K562 (cell line): ENCODE data around the gene NCOA3. TPM values are rescaled to one million over a fixed set of nuclear protein-coding genes. Genes with fewer than 3 reads are reported as not detected.

Source experiments
- BRCA1 ChIP-seq, 2 experiments: fragments of 450-650 bp in 1 of 2; sonication (generic) in 1 of 2; formaldehyde crosslinking in 1 of 2; IDR thresholded peaks; 2 replicates each; pipeline versions ENCODE4 v1.5.0 to v1.6.1; 2017 to 2020; ENCODE audit warnings: mild to moderate bottlenecking in 1 of 2, missing genetic modification reagents in 1 of 2
- CBFA2T3 ChIP-seq: fragments of 450-650 bp; IDR thresholded peaks from 2 replicates; pipeline ENCODE4 v1.6.1; 2017
- CEBPZ ChIP-seq: fragments of 150-350 bp; IDR thresholded peaks from 2 replicates; pipeline ENCODE4 v1.6.1; 2014; ENCODE audit warnings: low read depth, mild to moderate bottlenecking, low read length, borderline replicate concordance
- EP300 ChIP-seq: IDR thresholded peaks from 2 replicates; pipeline ENCODE4 v1.6.1; 2012; ENCODE audit warnings: low read length, improper control_type of control experiment
- ESRRB ChIP-seq: fragments of 250-450 bp; sonication (Bioruptor Pico); IDR thresholded peaks from 2 replicates; pipeline ENCODE4 v1.5.0; 2020; ENCODE audit warnings: mild to moderate bottlenecking, moderate library complexity, borderline replicate concordance
- ETS1 ChIP-seq: conservative IDR thresholded peaks from 2 replicates; pipeline ENCODE4 v1.6.1; 2011; ENCODE audit warnings: low read depth, mild to moderate bottlenecking, low read length; ENCODE audit not compliant: control insufficient read depth
- FOSL1 ChIP-seq: fragments of 200-800 bp; sonication (Bioruptor generic); conservative IDR thresholded peaks from 2 replicates; pipeline ENCODE4 v1.6.1; 2016; ENCODE audit warnings: missing genetic modification characterization, missing compliant biosample characterization
- KAT7 ChIP-seq: sonication (generic); formaldehyde crosslinking; IDR thresholded peaks from 2 replicates; pipeline ENCODE4 v1.8.0; 2022; ENCODE audit warnings: missing genetic modification reagents, mild to moderate bottlenecking, borderline replicate concordance
- KDM2B ChIP-seq: fragments of 250-450 bp; sonication (Bioruptor Pico); IDR thresholded peaks from 2 replicates; pipeline ENCODE4 v1.8.0; 2021; ENCODE audit warnings: mild to moderate bottlenecking, moderate library complexity
- MAFG ChIP-seq: fragments of 450-650 bp; conservative IDR thresholded peaks from 2 replicates; pipeline ENCODE4 v1.6.1; 2016; ENCODE audit warnings: missing genetic modification characterization, missing compliant biosample characterization
- NKRF ChIP-seq: fragments of 450-650 bp; IDR thresholded peaks from 2 replicates; pipeline ENCODE4 v1.6.1; 2016; ENCODE audit warnings: borderline replicate concordance
- SMARCA4 ChIP-seq: fragments of 450-650 bp; IDR thresholded peaks from 2 replicates; pipeline ENCODE4 v1.6.1; 2016
- SMARCC2 ChIP-seq: fragments of 450-650 bp; IDR thresholded peaks from 2 replicates; pipeline ENCODE4 v1.6.1; 2017; ENCODE audit warnings: antibody characterized with exemption, moderate library complexity, mild to moderate bottlenecking, low read depth
- TFAP4 ChIP-seq: sonication (generic); formaldehyde crosslinking; IDR thresholded peaks from 2 replicates; pipeline ENCODE4 v1.8.0; 2022; ENCODE audit warnings: missing genetic modification reagents, mild to moderate bottlenecking, moderate library complexity, borderline replicate concordance
- TOE1 ChIP-seq, 2 experiments: fragments of 450-650 bp in 1 of 2; sonication (generic) in 1 of 2; formaldehyde crosslinking in 1 of 2; IDR thresholded peaks; 2 replicates each; pipeline versions ENCODE4 v1.7.1 to v1.8.0; 2016 to 2022; ENCODE audit warnings: borderline replicate concordance in 2 of 2, mild to moderate bottlenecking in 2 of 2, antibody characterized with exemption in 1 of 2, inconsistent platforms in 1 of 2, low read depth in 1 of 2, missing genetic modification reagents in 1 of 2, moderate library complexity in 1 of 2
- ZFX ChIP-seq: sonication (generic); formaldehyde crosslinking; IDR thresholded peaks from 2 replicates; pipeline ENCODE4 v1.8.0; 2022; ENCODE audit warnings: mild to moderate bottlenecking, missing genetic modification reagents, moderate library complexity
- polyA plus RNA-seq, 8 experiments: library from polyadenylated mRNA; depleted of rRNA in 4 of 8; stranded (reverse) in 5 of 8; unstranded in 3 of 8; fragments of >200 nt; fragmentation: Nextera tagmentation in 2 of 8; fragmentation: Illumina TruSeq in 1 of 8; extraction: Ambion mirVana in 2 of 8; extraction: Trizol in 1 of 8; gene quantifications; 2 replicates each; pipeline versions ENCODE4 v1.2.1 to v1.2.3, GENCODE V29; 2011 to 2014; ENCODE audit warnings: inconsistent platforms in 1 of 8, missing spikeins in 1 of 8
- total RNA-seq, 7 experiments: library from RNA; depleted of rRNA in 6 of 7; stranded (reverse); fragments of >200 nt in 6 of 7; fragmentation: Illumina TruSeq in 2 of 7; extraction: Trizol in 2 of 7; gene quantifications; 2 replicates each; pipeline versions ENCODE4 v1.2.1 to v1.2.3, GENCODE V29; 2011 to 2021; ENCODE audit warnings: low replicate concordance in 1 of 7

Gene NCOA3
- total and polyA plus RNA-seq, 9 of the 15 experiments (the other 6 are each of a cell fraction or from before 2014, with no cell fraction given): 3.2 to 24.3 (median 14.4) TPM

- TF ChIP-seq BRCA1 (IDR thresholded peaks at IDR 0.05) (no peak), BRCA1 (CRISPR knock-in tag; IDR thresholded peaks at IDR 0.05) (no peak), MAFG (tag) (no peak), SMARCA4 (peak; percentile 82), FOSL1 (tag) (peak; percentile 84), NKRF (no peak), CBFA2T3 (peak; percentile 87), ETS1 (no peak), CEBPZ (no peak), KAT7 (CRISPR knock-in tag) (no peak), KDM2B (CRISPR knock-in tag) (no peak), EP300 (peak; percentile 73), ZFX (CRISPR knock-in tag) (no peak), ESRRB (CRISPR knock-in tag) (no peak), TFAP4 (CRISPR knock-in tag) (0 out of 2 replicates have a peak, but pooled peaks have one; percentile 18), SMARCC2 (peak; percentile 62), TOE1 (IDR thresholded peaks at IDR 0.05; ENCODE audit: borderline replicate concordance) (no peak), TOE1 (CRISPR knock-in tag; IDR thresholded peaks at IDR 0.05; ENCODE audit: borderline replicate concordance, low read depth) (no peak)
Observed at GRCh38 chr20:47487175-47487917, 14.3 kb upstream of the NCOA3 start (continued).
